Effector memory CD8-positive, alpha-beta T cell (primary cell): ENCODE data around the gene HRG.
A peak's percentile ranks its signal among the peaks of the same experiment; 100 is the strongest.
"Not testable (repeated sequence)": the region's sequence is repeated elsewhere in the genome, so short reads cannot be mapped to it uniquely, and the experiment has no call there.

Experiments used
- ATAC-seq: fragments of 150-1000 bp; cut with Tn5 transposase; replicated peaks from 2 replicates; pipeline ENCODE4 v1.10.0; 2021; ENCODE audit warnings: mild to moderate bottlenecking, moderate library complexity
- DNase-seq, 3 experiments: peaks; one replicate each; pipeline ENCODE4 v3.0.0; 2021
- H3K27ac Mint-ChIP-seq, 2 donors: one replicate each; pipeline ENCODE4 v1.8.0; 2022; ENCODE audit warnings: mild to moderate bottlenecking in 2 of 2, mixed read lengths in 2 of 2, moderate library complexity in 2 of 2
- H3K27me3 Mint-ChIP-seq, 2 donors: one replicate each; pipeline ENCODE4 v1.8.0; 2022; ENCODE audit warnings: mixed read lengths in 2 of 2
- H3K36me3 Mint-ChIP-seq: one replicate; pipeline ENCODE4 v1.8.0; 2022; ENCODE audit warnings: mild to moderate bottlenecking, moderate library complexity, mixed read lengths; ENCODE audit not compliant: insufficient read depth
- H3K4me1 Mint-ChIP-seq, 2 donors: one replicate each; pipeline ENCODE4 v1.8.0; 2022; ENCODE audit warnings: low read depth in 2 of 2, mixed read lengths in 2 of 2
- H3K4me3 Mint-ChIP-seq, 2 donors: one replicate each; pipeline ENCODE4 v1.8.0; 2022; ENCODE audit warnings: mild to moderate bottlenecking in 2 of 2, mixed read lengths in 2 of 2, moderate library complexity in 2 of 2
- H3K9me3 Mint-ChIP-seq, 2 donors: one replicate each; pipeline ENCODE4 v1.8.0; 2022; ENCODE audit warnings: mixed read lengths in 2 of 2

The HRG gene

GRCh38 chr3:186700267-186700666 lies 34.5 kb downstream of the HRG start:
- no peaks in the 10 kb centered on the region for H3K4me1 Mint-ChIP-seq
- H3K27me3 Mint-ChIP-seq: peaks cover 0 to 21% of the 10 kb centered on the region in 2 donors
- ATAC-seq: no peak

GRCh38 chr3:186702451-186702850 lies 36.6 kb downstream of the HRG start:
- peaks cover 10 to 11% of the 10 kb centered on the region in 2 donors for H3K4me1 Mint-ChIP-seq
- H3K27ac Mint-ChIP-seq, ATAC-seq, H3K36me3 Mint-ChIP-seq, DNase-seq, H3K4me3 Mint-ChIP-seq, H3K9me3 Mint-ChIP-seq: not testable (repeated sequence)
- H3K27me3 Mint-ChIP-seq: peaks cover 4 to 31% of the 10 kb centered on the region in 2 donors

More at GRCh38 chr3:186700267-186700666, 34.5 kb downstream of the HRG start:
- Mint-ChIP-seq H3K4me3 (no peak overlapping the region), H3K36me3 (no peaks in the 10 kb centered on the region), H3K9me3 (no peaks in the 10 kb centered on the region), H3K27ac (no peak overlapping the region)
- DNase-seq: no peak

- ATAC-seq (peak; percentile 99), DNase-seq (peak; percentile 23 to 33 (median 31))
- Mint-ChIP-seq H3K27ac (no peak overlapping the region), H3K4me3 (peak overlapping the region in 1 of 2 donors; percentile 31), H3K4me1 (peaks cover 10 to 11% of the 10 kb centered on the region in 2 donors), H3K9me3 (no peaks in the 10 kb centered on the region), H3K27me3 (peaks cover 20 to 66% of the 10 kb centered on the region in 2 donors), H3K36me3 (no peaks in the 10 kb centered on the region)
These were observed 40.3 kb downstream of the HRG start for GRCh38 chr3:186705882-186706780.

GRCh38 chr3:186708983-186709679 lies 43.3 kb downstream of the HRG start:
- Mint-ChIP-seq H3K27me3 (peaks cover 32 to 75% of the 10 kb centered on the region in 2 donors), H3K4me3 (no peak overlapping the region)
- no peak for DNase-seq

GRCh38 chr3:186710694-186711093 lies 44.9 kb downstream of the HRG start:
- ATAC-seq, H3K27ac Mint-ChIP-seq, H3K4me3 Mint-ChIP-seq, H3K36me3 Mint-ChIP-seq, H3K9me3 Mint-ChIP-seq, DNase-seq: not testable (repeated sequence)
- Mint-ChIP-seq H3K4me1 (peaks cover 10% of the 10 kb centered on the region in 2 donors), H3K27me3 (peaks cover 32 to 64% of the 10 kb centered on the region in 2 donors)

More at GRCh38 chr3:186708983-186709679, 43.3 kb downstream of the HRG start:
- peaks cover 4% of the 10 kb centered on the region for H3K36me3 Mint-ChIP-seq
- H3K4me1 Mint-ChIP-seq: peaks cover 10 to 11% of the 10 kb centered on the region in 2 donors
- no peak overlapping the region for H3K27ac Mint-ChIP-seq
- no peaks in the 10 kb centered on the region for H3K9me3 Mint-ChIP-seq
- no peak for ATAC-seq

- H3K9me3 Mint-ChIP-seq: no peaks in the 10 kb centered on the region
- peaks cover 4% of the 10 kb centered on the region for H3K36me3 Mint-ChIP-seq
- H3K27ac Mint-ChIP-seq: no peak overlapping the region
- no peaks in the 10 kb centered on the region for H3K4me1 Mint-ChIP-seq
- ATAC-seq (no peak), DNase-seq (no peak)
- peaks cover 23 to 45% of the 10 kb centered on the region in 2 donors for H3K27me3 Mint-ChIP-seq
- H3K4me3 Mint-ChIP-seq: no peak overlapping the region
These were observed 47.7 kb downstream of the HRG start for GRCh38 chr3:186713499-186713898.

- ATAC-seq (no peak), DNase-seq (no peak)
- Mint-ChIP-seq H3K36me3 (peaks cover 4% of the 10 kb centered on the region), H3K27me3 (peaks cover 15 to 18% of the 10 kb centered on the region in 2 donors), H3K9me3 (no peaks in the 10 kb centered on the region), H3K4me1 (no peaks in the 10 kb centered on the region), H3K4me3 (no peak within 1 kb of the TSS), H3K27ac (no peak within 1 kb of the TSS)
These were observed 51.2 kb downstream of the HRG start, which contains the start of gene KNG1 for GRCh38 chr3:186717039-186717457. KNG1 (plus strand) TSS chr3:186717359; CDS start chr3:186717543, 184 bp downstream.

- H3K27ac Mint-ChIP-seq: peak overlapping the region in 1 of 2 donors; percentile 16
- no peaks in the 10 kb centered on the region for H3K9me3 Mint-ChIP-seq
- ATAC-seq (no peak), DNase-seq (no peak)
- peaks cover 3 to 4% of the 10 kb centered on the region in 2 donors for H3K4me1 Mint-ChIP-seq
- H3K36me3 Mint-ChIP-seq: no peaks in the 10 kb centered on the region
- H3K27me3 Mint-ChIP-seq: peaks cover 0 to 5% of the 10 kb centered on the region in 2 donors
- H3K4me3 Mint-ChIP-seq: no peak overlapping the region
These were observed 54.3 kb downstream of the HRG start for GRCh38 chr3:186719945-186720739.

- DNase-seq (no peak), ATAC-seq (no peak)
- Mint-ChIP-seq H3K4me1 (peaks cover 3 to 4% of the 10 kb centered on the region in 2 donors), H3K9me3 (no peaks in the 10 kb centered on the region), H3K36me3 (no peaks in the 10 kb centered on the region), H3K27ac (no peak overlapping the region), H3K4me3 (no peak overlapping the region), H3K27me3 (peaks cover 0 to 5% of the 10 kb centered on the region in 2 donors)
These were observed 56.6 kb downstream of the HRG start for GRCh38 chr3:186722457-186722856.

GRCh38 chr3:186724911-186725310 lies 59.1 kb downstream of the HRG start:
- no peaks in the 10 kb centered on the region for H3K9me3 Mint-ChIP-seq
- ATAC-seq (no peak), DNase-seq (no peak)
- H3K4me1 Mint-ChIP-seq: peaks cover 3 to 4% of the 10 kb centered on the region in 2 donors
- no peak overlapping the region for H3K27ac Mint-ChIP-seq
- H3K4me3 Mint-ChIP-seq: no peak overlapping the region
- H3K36me3 Mint-ChIP-seq: no peaks in the 10 kb centered on the region
- no peaks in the 10 kb centered on the region for H3K27me3 Mint-ChIP-seq
